OCI-LY3 (cell line): ENCODE measurements around the gene MACROD2.

Experiments used
- H2AFZ ChIP-seq: fragments of 200-600, 300-600 bp; shearing (Covaris generic); 2 replicates; pipeline ENCODE4 v1.6.0; 2014; ENCODE audit warnings: antibody characterized with exemption, low read depth, low read length
- H3K27ac ChIP-seq: fragments of 200-600, 300-600 bp; sonication (generic); 2 replicates; pipeline ENCODE4 v1.5.1; 2014; ENCODE audit warnings: mild to moderate bottlenecking, low read length, moderate library complexity, mixed read lengths
- H3K27me3 ChIP-seq: fragments of 200-600, 300-600 bp; sonication (generic); 2 replicates; pipeline ENCODE4 v1.6.1; 2014; ENCODE audit warnings: low read depth, low read length, mixed read lengths
- H3K36me3 ChIP-seq: fragments of 200-600, 300-600 bp; sonication (generic); replicated peaks from 2 replicates; pipeline ENCODE3; 2014; ENCODE audit warnings: low read depth, low read length, mixed read lengths
- H3K4me1 ChIP-seq: fragments of 300-600, 200-600 bp; sonication (generic); 2 replicates; pipeline ENCODE4 v1.6.1; 2014; ENCODE audit warnings: low read length, mixed read lengths
- H3K4me2 ChIP-seq: fragments of 200-600, 300-600 bp; sonication (generic); 2 replicates; pipeline ENCODE4 v1.6.1; 2014; ENCODE audit warnings: low read length, mixed read lengths
- H3K4me3 ChIP-seq: fragments of 300-600, 200-600 bp; sonication (generic); 2 replicates; pipeline ENCODE4 v1.5.1; 2014; ENCODE audit warnings: antibody characterized with exemption, mild to moderate bottlenecking, low read length, moderate library complexity
- H3K79me2 ChIP-seq: fragments of 300-600, 200-600 bp; shearing (Covaris generic); 2 replicates; pipeline ENCODE4 v1.6.1; 2014; ENCODE audit warnings: mild to moderate bottlenecking, low read length, mixed read lengths
- H3K9ac ChIP-seq: fragments of 300-600, 200-600 bp; shearing (Covaris generic); 2 replicates; pipeline ENCODE4 v1.6.0; 2014; ENCODE audit warnings: mild to moderate bottlenecking, low read length, moderate library complexity
- H3K9me3 ChIP-seq: fragments of 200-600, 300-600 bp; shearing (Covaris generic); 2 replicates; pipeline ENCODE4 v1.6.1; 2014; ENCODE audit warnings: low read length, mixed read lengths; ENCODE audit not compliant: insufficient read depth
- H4K20me1 ChIP-seq: fragments of 200-600, 300-600 bp; sonication (generic); 2 replicates; pipeline ENCODE4 v1.6.1; 2016; ENCODE audit warnings: low read length, mixed read lengths; ENCODE audit not compliant: insufficient read depth
- EZH2phosphoT487 ChIP-seq: fragments of 200-600 bp; shearing (Covaris generic); IDR thresholded peaks from 2 replicates; pipeline ENCODE4 v1.6.1; 2018; ENCODE audit warnings: antibody characterized with exemption, mixed run types, low read depth
- TF ChIP-seq, protein P1 (sequence below): fragments of 200-600, 300-600 bp; sonication (generic); IDR thresholded peaks from 2 replicates; pipeline ENCODE4 v1.5.1; 2014; ENCODE audit warnings: antibody characterized with exemption, low read length, low read depth

MACROD2 gene

DNA sequence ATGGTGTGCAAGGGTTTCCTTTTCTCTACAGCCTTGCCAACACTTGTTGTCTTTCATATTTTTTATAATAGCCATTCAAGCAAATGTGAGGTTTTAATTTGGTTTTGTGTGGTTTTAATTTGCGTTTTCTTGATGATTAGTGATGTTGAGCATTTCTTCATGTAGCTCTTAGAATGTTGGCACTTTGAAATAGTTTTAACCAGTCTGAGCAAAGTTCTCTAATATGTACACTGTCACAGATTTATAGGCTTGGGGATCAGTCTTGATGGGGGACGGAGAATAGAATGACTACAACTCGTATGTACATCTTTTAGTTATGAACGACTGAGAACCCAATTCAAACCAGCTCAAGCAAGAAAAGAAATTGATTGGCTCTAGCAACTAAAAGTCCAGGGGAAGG, 1574.8 kb downstream of the MACROD2 start:
- Histone ChIP-seq H4K20me1 (no peaks in the 10 kb centered on the region), H3K9me3 (no peaks in the 10 kb centered on the region), H3K9ac (no peak overlapping the region), H3K79me2 (no peaks in the 10 kb centered on the region), H3K27ac (no peak overlapping the region), H3K4me2 (no peak overlapping the region), H3K4me1 (no peaks in the 10 kb centered on the region), H3K4me3 (no peak overlapping the region), H3K36me3 (no peaks in the 10 kb centered on the region), H3K27me3 (peaks cover 8% of the 10 kb centered on the region; the same call in 1 of the 2 replicates), H2AFZ (no peak overlapping the region)
- TF ChIP-seq, protein P1, sequence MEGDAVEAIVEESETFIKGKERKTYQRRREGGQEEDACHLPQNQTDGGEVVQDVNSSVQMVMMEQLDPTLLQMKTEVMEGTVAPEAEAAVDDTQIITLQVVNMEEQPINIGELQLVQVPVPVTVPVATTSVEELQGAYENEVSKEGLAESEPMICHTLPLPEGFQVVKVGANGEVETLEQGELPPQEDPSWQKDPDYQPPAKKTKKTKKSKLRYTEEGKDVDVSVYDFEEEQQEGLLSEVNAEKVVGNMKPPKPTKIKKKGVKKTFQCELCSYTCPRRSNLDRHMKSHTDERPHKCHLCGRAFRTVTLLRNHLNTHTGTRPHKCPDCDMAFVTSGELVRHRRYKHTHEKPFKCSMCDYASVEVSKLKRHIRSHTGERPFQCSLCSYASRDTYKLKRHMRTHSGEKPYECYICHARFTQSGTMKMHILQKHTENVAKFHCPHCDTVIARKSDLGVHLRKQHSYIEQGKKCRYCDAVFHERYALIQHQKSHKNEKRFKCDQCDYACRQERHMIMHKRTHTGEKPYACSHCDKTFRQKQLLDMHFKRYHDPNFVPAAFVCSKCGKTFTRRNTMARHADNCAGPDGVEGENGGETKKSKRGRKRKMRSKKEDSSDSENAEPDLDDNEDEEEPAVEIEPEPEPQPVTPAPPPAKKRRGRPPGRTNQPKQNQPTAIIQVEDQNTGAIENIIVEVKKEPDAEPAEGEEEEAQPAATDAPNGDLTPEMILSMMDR, result no peak
- TF ChIP-seq EZH2phosphoT487, result no peak

DNA sequence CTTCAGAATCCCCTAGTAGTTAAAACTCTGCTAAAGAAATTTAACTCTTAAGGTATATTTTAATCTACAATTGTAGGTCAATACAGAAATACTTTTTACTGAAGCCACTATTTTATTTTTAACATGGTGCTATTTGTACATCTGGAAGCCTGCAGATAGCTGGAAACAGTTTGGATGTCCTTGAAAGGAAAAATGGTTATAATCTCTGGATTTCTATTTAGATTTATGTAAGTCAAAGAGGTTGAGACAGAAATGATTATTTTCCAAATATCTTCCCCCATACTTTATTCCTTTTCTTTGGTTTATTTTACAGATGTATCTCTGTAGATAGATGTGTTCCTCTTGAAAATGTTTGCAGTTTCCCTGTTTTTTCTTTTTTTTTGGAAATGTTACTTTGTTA, 1575.7 kb downstream of the MACROD2 start:
- Histone ChIP-seq H3K36me3 (no peaks in the 10 kb centered on the region), H3K4me3 (no peak overlapping the region), H3K27ac (no peak overlapping the region), H3K9ac (no peak overlapping the region), H3K9me3 (no peaks in the 10 kb centered on the region), H3K79me2 (no peaks in the 10 kb centered on the region), H3K27me3 (peaks cover 12% of the 10 kb centered on the region; the same call in 1 of the 2 replicates), H3K4me1 (no peaks in the 10 kb centered on the region), H3K4me2 (no peak overlapping the region), H2AFZ (no peak overlapping the region), H4K20me1 (no peaks in the 10 kb centered on the region)
- TF ChIP-seq, protein P1, result no peak
- no peak for TF ChIP-seq EZH2phosphoT487

DNA sequence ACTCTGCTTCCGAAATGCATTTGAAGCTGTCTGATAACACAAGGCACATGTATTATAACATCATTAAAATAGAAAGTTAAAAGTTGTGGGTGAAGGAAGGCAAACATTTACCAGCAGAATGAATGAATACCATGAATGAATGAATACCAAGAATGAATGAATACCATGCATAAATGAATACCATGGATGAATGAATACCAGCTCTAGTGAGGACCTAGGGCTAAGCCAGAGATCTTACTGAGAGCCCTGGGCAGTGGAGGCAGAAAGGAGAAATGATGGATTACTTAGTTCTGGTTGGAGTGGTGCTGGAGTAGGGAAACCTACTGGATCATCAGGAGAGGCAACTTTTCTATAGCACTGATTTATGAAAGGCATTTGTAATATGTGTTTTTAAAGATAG, 1579.9 kb downstream of the MACROD2 start:
- no peaks in the 10 kb centered on the region for H3K4me1 ChIP-seq
- H3K4me3 ChIP-seq, result no peak overlapping the region
- peaks cover 12% of the 10 kb centered on the region; the same call in 1 of the 2 replicates for H3K27me3 ChIP-seq
- H3K9me3 ChIP-seq, result no peaks in the 10 kb centered on the region
- no peak overlapping the region for H2AFZ ChIP-seq
- H3K36me3 ChIP-seq, result no peaks in the 10 kb centered on the region
- no peak overlapping the region for H3K27ac ChIP-seq
- TF ChIP-seq EZH2phosphoT487, result no peak
- TF ChIP-seq, protein P1, result no peak
- no peak overlapping the region for H3K9ac ChIP-seq
- no peaks in the 10 kb centered on the region for H4K20me1 ChIP-seq
- no peak overlapping the region for H3K4me2 ChIP-seq
- no peaks in the 10 kb centered on the region for H3K79me2 ChIP-seq

DNA sequence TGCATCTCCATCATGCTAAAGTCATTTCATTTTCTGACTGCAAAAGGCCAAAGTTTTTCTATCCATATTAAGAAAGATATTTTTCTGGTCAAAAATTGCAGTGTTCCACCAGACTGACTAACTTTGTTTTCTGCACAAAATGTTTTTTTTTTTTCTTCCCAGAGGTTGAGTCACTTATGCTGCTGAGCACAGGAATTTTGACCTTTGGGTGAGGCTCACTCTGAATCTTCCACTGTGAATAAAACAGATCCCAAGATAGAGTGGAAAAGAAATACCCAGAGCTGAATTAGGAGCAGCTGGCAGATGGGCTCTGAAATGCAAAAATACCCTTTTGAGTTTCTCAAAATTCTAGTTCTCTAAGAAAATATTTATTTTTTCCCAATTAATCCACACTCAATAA, 1581.1 kb downstream of the MACROD2 start:
- H3K27ac ChIP-seq, result no peak overlapping the region
- H3K4me1 ChIP-seq, result no peaks in the 10 kb centered on the region
- no peak overlapping the region for H3K4me3 ChIP-seq
- TF ChIP-seq EZH2phosphoT487, result no peak
- TF ChIP-seq, protein P1, result no peak
- no peaks in the 10 kb centered on the region for H3K9me3 ChIP-seq
- H3K4me2 ChIP-seq, result no peak overlapping the region
- no peaks in the 10 kb centered on the region for H4K20me1 ChIP-seq
- H2AFZ ChIP-seq, result no peak overlapping the region
- peaks cover 12% of the 10 kb centered on the region; the same call in 1 of the 2 replicates for H3K27me3 ChIP-seq
- H3K36me3 ChIP-seq, result no peaks in the 10 kb centered on the region
- no peak overlapping the region for H3K9ac ChIP-seq
- H3K79me2 ChIP-seq, result no peaks in the 10 kb centered on the region
